H7 (cell line): ENCODE results near the gene F2R. TPM values are rescaled to one million over a fixed set of nuclear protein-coding genes. Genes with fewer than 3 reads are reported as not detected.
A peak's percentile ranks its signal among the peaks of the same experiment; 100 is the strongest.
"Not testable (repeated sequence)": the region's sequence is repeated elsewhere in the genome, so short reads cannot be mapped to it uniquely, and the experiment has no call there.

Experiments used
- DNase-seq: peaks from one replicate; pipeline ENCODE4 v3.0.0; 2012
- H3K27me3 ChIP-seq: 2 replicates; pipeline ENCODE4 v1.6.0; 2011; ENCODE audit warnings: mild to moderate bottlenecking, low read length; ENCODE audit not compliant: control insufficient read depth, insufficient read depth
- H3K36me3 ChIP-seq: replicated peaks from 2 replicates; pipeline ENCODE4 v1.5.1; 2011; ENCODE audit warnings: low read length; ENCODE audit not compliant: control insufficient read depth, insufficient read depth
- H3K4me3 ChIP-seq: 2 replicates; pipeline ENCODE4 v1.5.1; 2011; ENCODE audit warnings: low read depth, mild to moderate bottlenecking, control low read depth, low read length, moderate library complexity; ENCODE audit not compliant: insufficient read depth
- total RNA-seq: library from RNA; depleted of rRNA; stranded (reverse); fragments of >200 nt; shearing (Covaris generic); gene quantifications from 2 replicates; pipeline ENCODE4 v1.2.3, GENCODE V29; 2014; rRNA removed

The F2R gene
- total RNA-seq, result 17.1 and 23.3 TPM in 2 replicates

- Histone ChIP-seq H3K4me3 (peak within 1 kb of the TSS; percentile 86), H3K27me3 (peaks cover 25% of the 10 kb centered on the region), H3K36me3 (no peaks in the 10 kb centered on the region)
- DNase-seq, result peak; percentile 97
Observed at GRCh38 chr5:76715736-76716455, at the start of gene F2R. Gene F2R, plus strand, starts transcription at chr5:76716126. Its CDS starts 182 bp downstream, at chr5:76716308.

- no peak for DNase-seq
- H3K4me3 ChIP-seq, result no peak overlapping the region
- H3K36me3 ChIP-seq, result no peaks in the 10 kb centered on the region
- no peaks in the 10 kb centered on the region for H3K27me3 ChIP-seq
Observed at GRCh38 chr5:76667495-76667894, 48.4 kb upstream of the F2R start.

GRCh38 chr5:76669245-76669644, 46.7 kb upstream of the F2R start:
- Histone ChIP-seq H3K27me3 (no peaks in the 10 kb centered on the region), H3K36me3 (no peaks in the 10 kb centered on the region), H3K4me3 (no peak overlapping the region)
- no peak for DNase-seq

GRCh38 chr5:76670508-76670907, 45.4 kb upstream of the F2R start:
- Histone ChIP-seq H3K27me3 (no peaks in the 10 kb centered on the region), H3K4me3 (no peak overlapping the region), H3K36me3 (peaks cover 5% of the 10 kb centered on the region)
- no peak for DNase-seq

GRCh38 chr5:76672242-76672641, 43.7 kb upstream of the F2R start:
- Histone ChIP-seq H3K27me3 (no peaks in the 10 kb centered on the region), H3K4me3 (no peak overlapping the region), H3K36me3 (peaks cover 5% of the 10 kb centered on the region)
- no peak for DNase-seq

GRCh38 chr5:76673125-76673524, 42.8 kb upstream of the F2R start:
- Histone ChIP-seq H3K27me3 (no peaks in the 10 kb centered on the region), H3K36me3 (peaks cover 5% of the 10 kb centered on the region), H3K4me3 (no peak overlapping the region)
- DNase-seq, result no peak

GRCh38 chr5:76674330-76675066, 41.4 kb upstream of the F2R start:
- peak; percentile 13 for DNase-seq
- Histone ChIP-seq H3K27me3 (no peaks in the 10 kb centered on the region), H3K4me3 (no peak overlapping the region), H3K36me3 (peaks cover 5% of the 10 kb centered on the region)

- H3K36me3 ChIP-seq, result peaks cover 5% of the 10 kb centered on the region
- DNase-seq, result no peak
- H3K4me3 ChIP-seq, result no peak overlapping the region
- no peaks in the 10 kb centered on the region for H3K27me3 ChIP-seq
Observed at GRCh38 chr5:76675364-76675763, 40.6 kb upstream of the F2R start.

- DNase-seq, result no peak
- no peak overlapping the region for H3K4me3 ChIP-seq
- peaks cover 5% of the 10 kb centered on the region for H3K36me3 ChIP-seq
- no peaks in the 10 kb centered on the region for H3K27me3 ChIP-seq
Observed at GRCh38 chr5:76677849-76678472, 38.0 kb upstream of the F2R start.

GRCh38 chr5:76679231-76679630, 36.7 kb upstream of the F2R start:
- Histone ChIP-seq H3K36me3 (peaks cover 5% of the 10 kb centered on the region), H3K4me3 (no peak overlapping the region), H3K27me3 (no peaks in the 10 kb centered on the region)
- no peak for DNase-seq

GRCh38 chr5:76680826-76681225, 35.1 kb upstream of the F2R start:
- not testable (repeated sequence) for H3K4me3 ChIP-seq, H3K27me3 ChIP-seq, H3K36me3 ChIP-seq, DNase-seq

- Histone ChIP-seq H3K27me3 (no peaks in the 10 kb centered on the region), H3K4me3 (no peak overlapping the region), H3K36me3 (no peaks in the 10 kb centered on the region; the same call in 1 of the 2 replicates)
- DNase-seq, result no peak
Observed at GRCh38 chr5:76681287-76681686, 34.6 kb upstream of the F2R start.

- H3K36me3 ChIP-seq, result no peaks in the 10 kb centered on the region; the same call in 1 of the 2 replicates
- H3K27me3 ChIP-seq, result no peaks in the 10 kb centered on the region
- no peak overlapping the region for H3K4me3 ChIP-seq
- no peak for DNase-seq
Observed at GRCh38 chr5:76682387-76682786, 33.5 kb upstream of the F2R start.

GRCh38 chr5:76683816-76684731, 31.9 kb upstream of the F2R start:
- Histone ChIP-seq H3K4me3 (no peak overlapping the region), H3K27me3 (no peaks in the 10 kb centered on the region)
- no peak for DNase-seq

More at GRCh38 chr5:76683816-76684731, 31.9 kb upstream of the F2R start:
- H3K36me3 ChIP-seq, result no peaks in the 10 kb centered on the region
